ENCODE results near the gene INTS11.

GRCh38 chr1:1336931-1337792 is 12.7 kb upstream of the INTS11 start:
- TF ChIP-seq, protein P1, sequence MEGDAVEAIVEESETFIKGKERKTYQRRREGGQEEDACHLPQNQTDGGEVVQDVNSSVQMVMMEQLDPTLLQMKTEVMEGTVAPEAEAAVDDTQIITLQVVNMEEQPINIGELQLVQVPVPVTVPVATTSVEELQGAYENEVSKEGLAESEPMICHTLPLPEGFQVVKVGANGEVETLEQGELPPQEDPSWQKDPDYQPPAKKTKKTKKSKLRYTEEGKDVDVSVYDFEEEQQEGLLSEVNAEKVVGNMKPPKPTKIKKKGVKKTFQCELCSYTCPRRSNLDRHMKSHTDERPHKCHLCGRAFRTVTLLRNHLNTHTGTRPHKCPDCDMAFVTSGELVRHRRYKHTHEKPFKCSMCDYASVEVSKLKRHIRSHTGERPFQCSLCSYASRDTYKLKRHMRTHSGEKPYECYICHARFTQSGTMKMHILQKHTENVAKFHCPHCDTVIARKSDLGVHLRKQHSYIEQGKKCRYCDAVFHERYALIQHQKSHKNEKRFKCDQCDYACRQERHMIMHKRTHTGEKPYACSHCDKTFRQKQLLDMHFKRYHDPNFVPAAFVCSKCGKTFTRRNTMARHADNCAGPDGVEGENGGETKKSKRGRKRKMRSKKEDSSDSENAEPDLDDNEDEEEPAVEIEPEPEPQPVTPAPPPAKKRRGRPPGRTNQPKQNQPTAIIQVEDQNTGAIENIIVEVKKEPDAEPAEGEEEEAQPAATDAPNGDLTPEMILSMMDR (IDR thresholded peaks at IDR 0.05): no peak
- TF ChIP-seq POLR2A (IDR thresholded peaks at IDR 0.05) (no peak), POLR2AphosphoS5 (IDR thresholded peaks at IDR 0.05) (no peak)

Measured in prostate gland (tissue), 2 donors.